Tibial nerve (tissue), 4 donors: ENCODE measurements around the gene NFS1. TPM values are rescaled to one million over a fixed set of nuclear protein-coding genes. Genes with fewer than 3 reads are reported as not detected.

ENCODE experiments used
- DNase-seq, 2 donors: peaks; one replicate each; pipeline ENCODE4 v3.0.0-alpha.2; 2019; ENCODE audit warnings: low spot score in 2 of 2
- H3K27ac ChIP-seq, 4 donors: fragments of 200-600 bp; sonication (generic) in 3 of 4; one replicate each; pipeline ENCODE4 v1.5.1; 2017 to 2019; ENCODE audit warnings: mild to moderate bottlenecking in 1 of 4
- H3K27me3 ChIP-seq, 2 donors: fragments of 200-600 bp; sonication (generic) in 1 of 2; one replicate each; pipeline versions ENCODE4 v1.5.1 to v1.6.0; 2017 to 2019
- H3K36me3 ChIP-seq, 3 donors: fragments of 200-600 bp; sonication (generic); one replicate each; pipeline ENCODE4 v1.5.1; 2018 to 2019
- H3K4me1 ChIP-seq, 4 donors: fragments of 200-600 bp; sonication (generic) in 3 of 4; one replicate each; pipeline ENCODE4 v1.5.1; 2017 to 2019
- H3K4me3 ChIP-seq, 4 donors: fragments of 200-600 bp; sonication (generic) in 3 of 4; one replicate each; pipeline ENCODE4 v1.5.1; 2017 to 2019; ENCODE audit warnings: mild to moderate bottlenecking in 1 of 4, moderate library complexity in 1 of 4
- H3K9me3 ChIP-seq, 4 donors: fragments of 200-600 bp; sonication (generic) in 3 of 4; one replicate each; pipeline ENCODE4 v1.5.1; 2017 to 2019
- CTCF ChIP-seq, 5 experiments: fragments of 200-600 bp in 3 of 5; fragments of 450-650 bp in 2 of 5; sonication (generic) in 3 of 5; IDR thresholded peaks; one replicate each; pipeline ENCODE4 v1.5.1; 2016 to 2019; ENCODE audit warnings: antibody characterized with exemption in 5 of 5, mild to moderate bottlenecking in 3 of 5, moderate library complexity in 2 of 5
- EP300 ChIP-seq, 2 donors: sonication (generic); formaldehyde crosslinking; IDR thresholded peaks; one replicate each; pipeline ENCODE4 v1.6.1; 2017; ENCODE audit warnings: antibody characterized with exemption in 2 of 2, mild to moderate bottlenecking in 1 of 2
- POLR2A ChIP-seq, 2 donors: fragments of 450-650 bp; IDR thresholded peaks; one replicate each; pipeline ENCODE4 v1.6.1; 2017; ENCODE audit warnings: antibody characterized with exemption in 2 of 2, mild to moderate bottlenecking in 2 of 2, moderate library complexity in 2 of 2
- WGBS, 2 donors: methylation state at CpG; one replicate each; pipeline ENCODE4 v1.1.5; 2018; 5-methylcytosine and 5-hydroxymethylcytosine counted together
- total RNA-seq, 4 donors: library from RNA; depleted of rRNA; stranded (reverse); fragments of >200 nt; gene quantifications; one replicate each; pipeline ENCODE4 v1.1.0, GENCODE V29; 2016

Gene NFS1
- total RNA-seq, 4 donors from 2014 or later: 17.7 to 64.1 (median 34.5) TPM

GRCh38 chr20:35704514-35705261 lies 5.5 kb upstream of the NFS1 start:
- 85 to 87% methylated on average over 5 of the region's 5 CpGs for WGBS, 2 donors
- peaks cover 0 to 85% (median 16%) of the 10 kb centered on the region in 3 donors for H3K36me3 ChIP-seq
- TF ChIP-seq EP300 (IDR thresholded peaks at IDR 0.05): no peak
- TF ChIP-seq POLR2A (IDR thresholded peaks at IDR 0.05): no peak
- no peak for TF ChIP-seq CTCF (IDR thresholded peaks at IDR 0.05)
- H3K27me3 ChIP-seq: no peaks in the 10 kb centered on the region
- DNase-seq: no peak
- no peak overlapping the region for H3K27ac ChIP-seq
- H3K4me3 ChIP-seq: no peak overlapping the region
- H3K9me3 ChIP-seq: no peaks in the 10 kb centered on the region
- peaks cover 0 to 51% (median 12%) of the 10 kb centered on the region in 4 donors for H3K4me1 ChIP-seq

- Histone ChIP-seq H3K4me3 (no peak overlapping the region), H3K4me1 (peaks cover 0 to 40% (median 11%) of the 10 kb centered on the region in 4 donors), H3K36me3 (peaks cover 0 to 70% (median 16%) of the 10 kb centered on the region in 3 donors), H3K9me3 (no peaks in the 10 kb centered on the region), H3K27me3 (no peaks in the 10 kb centered on the region), H3K27ac (no peak overlapping the region)
- 47 to 57% methylated on average over 4 of the region's 4 CpGs for WGBS, 2 donors
- no peak for DNase-seq
- TF ChIP-seq POLR2A (IDR thresholded peaks at IDR 0.05) (no peak), EP300 (IDR thresholded peaks at IDR 0.05) (no peak), CTCF (IDR thresholded peaks at IDR 0.05) (no peak)
Observed at GRCh38 chr20:35702824-35703695, 3.9 kb upstream of the NFS1 start.

- Histone ChIP-seq H3K27ac (no peak overlapping the region), H3K4me3 (no peak overlapping the region), H3K27me3 (no peaks in the 10 kb centered on the region), H3K9me3 (no peaks in the 10 kb centered on the region), H3K36me3 (peaks cover 0 to 61% (median 15%) of the 10 kb centered on the region in 3 donors), H3K4me1 (peaks cover 0 to 43% (median 17%) of the 10 kb centered on the region in 4 donors)
- WGBS, 2 donors: 76 to 79% methylated on average over 12 of the region's 12 CpGs
- TF ChIP-seq EP300 (IDR thresholded peaks at IDR 0.05) (no peak), CTCF (IDR thresholded peaks at IDR 0.05) (no peak), POLR2A (IDR thresholded peaks at IDR 0.05) (no peak)
- no peak for DNase-seq
Observed at GRCh38 chr20:35702051-35702823, 3.1 kb upstream of the NFS1 start.

GRCh38 chr20:35700625-35701148 lies 1.5 kb upstream of the NFS1 start:
- Histone ChIP-seq H3K4me3 (no peak overlapping the region), H3K27ac (peak overlapping the region in 3 of 4 donors; percentile 91 to 96 (median 91)), H3K4me1 (peaks cover 0 to 43% (median 17%) of the 10 kb centered on the region in 4 donors), H3K36me3 (peaks cover 0 to 54% (median 4%) of the 10 kb centered on the region in 3 donors), H3K27me3 (no peaks in the 10 kb centered on the region), H3K9me3 (no peaks in the 10 kb centered on the region)
- DNase-seq: no peak
- WGBS, 2 donors: 91 to 96% methylated on average over 7 of the region's 7 CpGs
- TF ChIP-seq EP300 (IDR thresholded peaks at IDR 0.05) (no peak), POLR2A (IDR thresholded peaks at IDR 0.05) (no peak), CTCF (IDR thresholded peaks at IDR 0.05) (no peak)
